ENCODE results near the gene NID1. TPM values are rescaled to one million over a fixed set of nuclear protein-coding genes. Genes with fewer than 3 reads are reported as not detected.
A peak's percentile ranks its signal among the peaks of the same experiment; 100 is the strongest.

Gene NID1
- total and polyA plus RNA-seq, 5 donors: 24.4 to 107 (median 36.6) TPM

DNA sequence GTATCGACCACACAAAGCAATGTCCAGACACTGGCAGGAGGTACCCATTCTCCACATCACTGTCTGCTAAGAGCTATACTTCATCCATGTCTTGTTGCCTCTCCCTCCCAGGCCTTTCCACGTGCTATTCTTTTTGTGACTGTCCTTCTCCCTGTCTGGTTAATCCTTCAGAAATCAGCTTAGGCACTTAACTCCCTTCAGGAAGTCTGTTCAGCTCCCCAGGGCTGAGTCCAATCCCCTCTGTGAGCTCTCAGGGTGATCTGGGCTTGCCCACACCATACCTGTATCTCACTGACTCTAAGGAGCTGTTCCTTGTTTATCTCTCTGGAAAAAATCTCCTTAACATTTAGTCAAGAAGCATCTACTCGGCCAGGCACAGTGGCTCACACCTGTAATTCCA is 69.4 kb downstream of the NID1 start:
- no peaks in the 10 kb centered on the region for H3K4me1 ChIP-seq (ENCODE audit: control insufficient read depth, insufficient read depth, low read length)
- no peaks in the 10 kb centered on the region for H3K9me3 ChIP-seq (ENCODE audit: control insufficient read depth, low read length)
- H3K27ac ChIP-seq (ENCODE audit: low read length): no peak overlapping the region
- no peak overlapping the region for H3K4me3 ChIP-seq (ENCODE audit: low read length)
- H3K27me3 ChIP-seq (ENCODE audit: control insufficient read depth, insufficient read depth): no peaks in the 10 kb centered on the region
- DNase-seq (no peak), ATAC-seq (no peak)
- 92% methylated on average over 3 of the region's 3 CpGs for WGBS
- intact Hi-C loops (cut with DNase I): no loop called here

DNA sequence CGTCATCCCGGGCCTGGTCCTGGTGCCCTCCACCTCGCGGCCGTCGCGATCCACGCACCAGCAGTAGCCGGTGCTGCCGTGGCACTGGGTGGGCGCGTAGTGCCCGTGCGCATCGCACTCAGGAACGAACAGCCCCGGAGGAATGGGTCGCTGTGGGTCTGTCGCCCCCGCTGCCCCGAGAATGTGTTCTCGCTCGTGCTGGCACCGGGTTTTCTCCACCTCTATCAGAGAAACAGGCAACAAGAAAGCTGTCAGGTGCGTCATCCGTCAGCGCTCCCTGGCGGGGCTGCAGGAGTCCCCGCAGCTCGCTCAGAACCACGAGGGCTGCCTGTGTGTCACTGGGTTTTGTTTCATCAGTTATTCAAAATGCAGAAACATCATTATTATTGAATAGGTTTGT is 71.2 kb downstream of the NID1 start:
- Histone ChIP-seq H3K4me1 (ENCODE audit: control insufficient read depth, insufficient read depth, low read length) (no peaks in the 10 kb centered on the region), H3K4me3 (ENCODE audit: low read length) (no peak overlapping the region), H3K9me3 (ENCODE audit: control insufficient read depth, low read length) (no peaks in the 10 kb centered on the region), H3K27ac (ENCODE audit: low read length) (no peak overlapping the region), H3K27me3 (ENCODE audit: control insufficient read depth, insufficient read depth) (no peaks in the 10 kb centered on the region)
- DNase-seq (no peak), ATAC-seq (no peak)
- intact Hi-C loops (cut with DNase I): no loop called here
- 95% methylated on average over 31 of the region's 31 CpGs for WGBS

DNA sequence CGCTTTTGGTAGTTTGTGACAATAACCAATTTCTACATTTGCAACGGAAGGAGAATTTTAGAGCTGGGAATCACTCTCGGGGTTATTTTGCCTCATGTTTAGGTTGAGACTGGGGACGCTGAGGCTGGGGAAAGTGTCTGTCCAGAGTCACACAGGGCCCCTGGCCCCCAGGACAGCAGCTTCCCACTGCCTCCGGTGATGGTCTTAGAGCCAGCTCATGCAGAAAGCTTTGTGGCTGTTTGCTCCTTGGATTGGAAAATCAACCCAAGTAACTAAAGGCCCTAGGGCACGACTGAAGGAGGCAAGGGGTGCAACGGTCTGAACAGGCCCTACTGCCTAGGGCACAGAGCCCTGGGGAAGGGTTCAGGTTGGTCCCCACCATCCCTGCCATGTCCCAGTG is 72.0 kb downstream of the NID1 start:
- 94% methylated on average over 7 of the region's 7 CpGs for WGBS

DNA sequence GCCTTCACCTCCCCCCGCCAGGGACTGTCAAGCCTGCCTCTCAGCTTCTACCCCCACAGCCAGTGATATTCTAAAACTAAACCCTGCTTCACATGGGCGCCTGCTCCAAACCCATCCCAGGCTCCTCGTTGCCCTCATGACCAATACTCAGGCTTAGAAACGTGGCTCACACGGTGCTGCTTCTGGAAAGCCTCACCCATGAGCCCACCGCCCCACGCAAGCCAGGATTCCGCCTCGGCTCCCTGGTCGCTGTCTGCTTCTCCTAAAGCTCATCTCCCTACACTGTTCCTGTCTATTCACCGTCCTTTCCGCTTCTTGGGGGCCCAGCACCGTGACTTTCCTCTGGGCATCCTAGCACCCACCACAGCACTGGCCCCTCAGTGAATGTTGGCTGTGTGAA is 72.5 kb downstream of the NID1 start:
- DNase-seq: no peak
- Histone ChIP-seq H3K27me3 (ENCODE audit: control insufficient read depth, insufficient read depth) (no peaks in the 10 kb centered on the region), H3K4me3 (ENCODE audit: low read length) (no peak overlapping the region), H3K4me1 (ENCODE audit: control insufficient read depth, insufficient read depth, low read length) (no peaks in the 10 kb centered on the region), H3K27ac (ENCODE audit: low read length) (no peak overlapping the region), H3K9me3 (ENCODE audit: control insufficient read depth, low read length) (no peaks in the 10 kb centered on the region)
- no peak for ATAC-seq
- 96% methylated on average over 13 of the region's 13 CpGs for WGBS
- intact Hi-C loops (cut with DNase I): no loop called here

More for the DNA sequence above, 72.0 kb downstream of the NID1 start:
- H3K27ac ChIP-seq (ENCODE audit: low read length): no peak overlapping the region
- no peak for ATAC-seq
- intact Hi-C loops (cut with DNase I): no loop called here
- H3K4me1 ChIP-seq (ENCODE audit: control insufficient read depth, insufficient read depth, low read length): no peaks in the 10 kb centered on the region
- DNase-seq: no peak
- no peaks in the 10 kb centered on the region for H3K9me3 ChIP-seq (ENCODE audit: control insufficient read depth, low read length)
- H3K27me3 ChIP-seq (ENCODE audit: control insufficient read depth, insufficient read depth): no peaks in the 10 kb centered on the region
- no peak overlapping the region for H3K4me3 ChIP-seq (ENCODE audit: low read length)

DNA sequence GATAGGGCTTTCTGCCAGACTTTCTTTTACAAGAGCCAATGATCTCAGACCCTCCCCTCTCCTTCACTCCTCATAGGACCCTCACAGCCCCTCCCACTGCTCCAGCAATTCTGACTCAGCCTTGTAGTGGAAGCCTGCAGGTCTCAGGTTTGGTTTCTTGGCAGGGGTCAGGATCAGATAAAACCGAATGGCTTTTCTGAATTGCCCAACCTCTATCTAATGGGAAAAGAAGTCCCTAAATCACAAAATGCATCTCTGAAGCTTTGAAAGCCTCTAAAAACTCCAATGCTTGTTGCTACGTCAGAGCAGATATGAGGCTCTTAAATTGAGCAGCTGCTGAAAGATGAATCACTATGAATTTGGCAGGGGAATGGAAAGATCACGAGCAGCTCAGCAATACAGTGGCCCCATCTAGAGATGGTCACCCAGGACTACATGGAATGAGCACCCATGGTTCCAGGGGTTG is 74.5 kb downstream of the NID1 start:
- intact Hi-C loops (cut with DNase I): no loop called here
- no peaks in the 10 kb centered on the region for H3K9me3 ChIP-seq (ENCODE audit: control insufficient read depth, low read length)
- no peak overlapping the region for H3K4me3 ChIP-seq (ENCODE audit: low read length)
- peak; percentile 28 to 59 for ATAC-seq
- H3K27ac ChIP-seq (ENCODE audit: low read length): no peak overlapping the region
- H3K4me1 ChIP-seq (ENCODE audit: control insufficient read depth, insufficient read depth, low read length): no peaks in the 10 kb centered on the region
- H3K27me3 ChIP-seq (ENCODE audit: control insufficient read depth, insufficient read depth): no peaks in the 10 kb centered on the region
- WGBS: 64% methylated on average over 3 of the region's 3 CpGs
- DNase-seq: no peak

DNA sequence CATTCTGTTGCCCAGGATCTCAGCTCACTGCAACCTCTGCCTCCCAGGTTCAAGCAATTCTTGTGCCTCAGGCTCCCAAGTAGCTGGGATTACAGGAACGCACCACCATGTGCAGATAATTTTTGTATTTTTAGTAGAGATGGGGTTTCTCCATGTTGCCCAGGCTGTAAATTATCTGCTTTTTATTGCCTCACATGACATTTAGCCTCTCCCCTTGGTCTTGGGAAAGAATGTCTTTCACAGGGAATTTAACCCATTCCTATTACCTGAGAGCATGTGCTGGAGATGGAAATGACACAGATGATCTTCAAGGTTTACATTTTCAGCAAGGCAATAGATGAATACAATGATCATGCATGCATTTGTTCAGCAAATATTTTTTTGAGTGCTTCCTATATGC is 75.8 kb downstream of the NID1 start:
- WGBS: 95% methylated on average over 1 of the region's 1 CpG
- H3K9me3 ChIP-seq (ENCODE audit: control insufficient read depth, low read length): no peaks in the 10 kb centered on the region
- H3K27me3 ChIP-seq (ENCODE audit: control insufficient read depth, insufficient read depth): no peaks in the 10 kb centered on the region
- H3K4me1 ChIP-seq (ENCODE audit: control insufficient read depth, insufficient read depth, low read length): no peaks in the 10 kb centered on the region
- intact Hi-C loops (cut with DNase I): no loop called here
- no peak overlapping the region for H3K27ac ChIP-seq (ENCODE audit: low read length)
- no peak for DNase-seq
- no peak for ATAC-seq
- H3K4me3 ChIP-seq (ENCODE audit: low read length): no peak overlapping the region

DNA sequence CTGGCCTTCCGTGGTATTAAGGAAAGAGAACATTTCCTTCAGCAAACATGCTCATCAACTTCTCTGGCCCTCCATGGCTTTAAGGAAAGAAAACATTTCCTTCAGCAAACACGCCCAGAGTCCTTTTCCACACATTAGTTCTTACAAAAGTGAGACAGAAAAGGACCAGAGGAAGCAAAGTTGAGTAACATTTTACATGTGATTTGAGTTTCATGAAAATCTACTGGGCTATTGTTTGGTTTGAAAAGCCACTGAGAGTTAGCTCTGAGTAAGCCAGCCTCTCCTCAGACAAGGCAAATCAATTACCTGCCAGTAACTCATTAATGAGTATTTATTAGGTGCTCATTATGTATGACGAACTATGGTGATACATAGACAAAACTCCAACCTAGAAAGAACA is 78.0 kb downstream of the NID1 start:
- Histone ChIP-seq H3K4me3 (ENCODE audit: low read length) (no peak overlapping the region), H3K9me3 (ENCODE audit: control insufficient read depth, low read length) (no peaks in the 10 kb centered on the region), H3K4me1 (ENCODE audit: control insufficient read depth, insufficient read depth, low read length) (no peaks in the 10 kb centered on the region), H3K27ac (ENCODE audit: low read length) (no peak overlapping the region), H3K27me3 (ENCODE audit: control insufficient read depth, insufficient read depth) (no peaks in the 10 kb centered on the region)
- WGBS: 75% methylated on average over 3 of the region's 3 CpGs
- DNase-seq (no peak), ATAC-seq (peak in 1 of 2 donors; percentile 17)
- intact Hi-C loops (cut with DNase I): no loop called here

DNA sequence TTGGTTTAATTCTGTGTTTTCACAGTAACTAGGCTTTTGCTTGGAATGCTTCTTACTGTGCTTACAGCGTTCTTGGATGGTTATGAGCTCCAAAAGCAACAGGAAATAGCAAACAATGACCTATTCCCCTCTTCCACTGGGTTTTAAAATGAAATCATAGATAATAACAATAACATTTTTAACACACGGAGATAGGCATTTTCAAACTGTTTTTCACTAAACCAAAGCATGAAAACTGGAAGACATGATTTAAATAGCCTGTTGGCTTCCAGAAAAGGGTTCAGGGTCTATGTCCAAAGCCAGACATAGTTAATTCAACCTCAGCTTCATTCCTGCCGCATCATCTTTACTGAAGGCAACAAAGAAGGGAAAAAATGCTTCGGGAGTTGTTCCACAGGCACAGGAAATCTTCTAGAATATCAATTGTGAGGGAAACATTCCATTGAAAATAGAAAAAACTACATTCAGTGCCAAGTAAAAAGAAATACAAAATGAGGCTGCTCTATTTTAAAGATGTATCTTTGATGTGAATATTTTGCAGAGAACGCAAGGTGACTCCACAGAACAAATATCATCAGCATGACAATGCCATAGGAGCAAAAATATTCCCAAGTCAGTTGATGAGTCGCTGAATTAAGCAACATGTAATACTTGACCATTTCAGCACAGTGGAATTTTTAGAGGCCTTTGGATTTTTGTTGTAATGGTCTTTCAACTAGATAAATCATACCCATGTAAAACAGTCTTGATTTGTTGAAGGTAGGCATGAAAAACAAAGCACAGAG is 80.7 kb downstream of the NID1 start:
- intact Hi-C loops (cut with DNase I): no loop called here
- ATAC-seq (peak; percentile 54 to 71), DNase-seq (no peak)
- Histone ChIP-seq H3K27ac (ENCODE audit: low read length) (peak overlapping the region; percentile 73), H3K9me3 (ENCODE audit: control insufficient read depth, low read length) (no peaks in the 10 kb centered on the region), H3K4me1 (ENCODE audit: control insufficient read depth, insufficient read depth, low read length) (no peaks in the 10 kb centered on the region), H3K4me3 (ENCODE audit: low read length) (no peak overlapping the region), H3K27me3 (ENCODE audit: control insufficient read depth, insufficient read depth) (no peaks in the 10 kb centered on the region)
- 42% methylated on average over 6 of the region's 6 CpGs for WGBS

DNA sequence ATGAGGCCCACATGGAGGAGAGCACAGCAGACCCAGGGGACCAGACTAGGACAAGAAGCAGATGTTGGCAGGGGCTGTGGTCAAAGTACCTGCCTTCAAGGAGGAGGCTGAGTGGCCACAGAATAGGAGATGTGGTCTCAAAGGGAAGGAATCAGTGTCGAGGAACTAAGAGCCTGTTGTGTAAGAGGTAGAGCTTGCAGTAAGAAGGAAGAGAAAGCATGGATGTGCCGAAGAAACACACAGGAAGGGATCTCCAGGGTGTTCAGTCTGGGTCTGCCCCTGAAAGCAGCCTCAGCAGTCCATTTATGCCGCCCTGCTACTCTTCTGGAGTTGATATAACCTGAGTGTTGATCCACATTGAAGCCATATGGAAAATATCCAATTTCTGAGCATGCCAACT is 83.9 kb downstream of the NID1 start:
- WGBS: 81% methylated on average over 3 of the region's 3 CpGs
- Histone ChIP-seq H3K27ac (ENCODE audit: low read length) (no peak overlapping the region), H3K9me3 (ENCODE audit: control insufficient read depth, low read length) (no peaks in the 10 kb centered on the region), H3K27me3 (ENCODE audit: control insufficient read depth, insufficient read depth) (no peaks in the 10 kb centered on the region), H3K4me3 (ENCODE audit: low read length) (no peak overlapping the region), H3K4me1 (ENCODE audit: control insufficient read depth, insufficient read depth, low read length) (no peaks in the 10 kb centered on the region)
- no peak for DNase-seq
- intact Hi-C loops (cut with DNase I): no loop called here
- no peak for ATAC-seq

DNA sequence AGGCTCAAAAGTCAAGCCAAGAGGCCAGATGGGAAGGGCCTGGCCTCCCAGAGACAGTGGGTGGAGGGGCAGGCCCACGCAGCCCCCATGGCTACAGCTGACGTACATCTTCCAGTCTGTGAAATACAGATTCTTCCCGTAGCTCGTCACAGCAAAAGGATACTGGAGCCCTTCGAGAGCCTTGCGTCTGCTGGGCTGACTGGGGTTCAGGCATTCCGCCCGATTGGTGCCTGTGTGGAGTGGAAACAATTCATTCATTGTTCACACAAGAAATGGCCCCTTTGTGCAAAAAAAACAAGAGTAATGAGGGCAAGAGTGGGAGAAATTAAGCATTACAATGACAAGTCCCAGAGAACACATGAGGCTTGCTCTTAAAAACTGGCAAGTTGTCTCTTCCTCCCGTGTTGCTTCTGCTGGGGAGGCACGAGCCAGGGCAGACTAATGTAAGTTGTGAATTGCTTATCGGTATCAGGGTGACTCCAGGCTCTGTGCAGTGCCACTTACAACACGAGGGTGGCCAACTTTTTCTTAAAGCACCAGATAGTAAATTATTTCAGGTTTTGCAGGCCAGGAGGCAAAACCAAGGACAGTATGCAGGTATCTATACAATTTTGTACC is 85.1 kb downstream of the NID1 start:
- WGBS: 74% methylated on average over 12 of the region's 12 CpGs

DNA sequence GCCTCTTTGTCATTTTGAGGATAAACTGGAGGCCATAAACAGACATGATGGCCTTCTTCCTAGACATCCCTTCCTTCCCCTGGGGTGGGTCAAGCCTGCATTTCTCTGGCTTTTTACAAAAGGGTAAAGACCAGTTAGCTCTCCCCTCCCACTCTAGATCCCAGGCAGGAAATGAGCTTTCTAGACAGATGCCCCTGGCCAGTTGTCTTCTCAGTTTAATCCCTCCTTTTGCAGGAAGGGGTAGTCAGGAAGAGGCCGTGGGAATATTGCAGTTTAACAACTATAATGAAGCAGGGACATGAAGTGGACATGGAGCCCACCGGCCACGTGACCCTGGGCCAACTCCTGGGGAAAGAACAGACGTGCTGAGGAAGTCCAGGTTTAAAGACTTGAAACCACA is 85.7 kb downstream of the NID1 start:
- DNase-seq (no peak), ATAC-seq (no peak)
- no peak overlapping the region for H3K4me3 ChIP-seq (ENCODE audit: low read length)
- no peaks in the 10 kb centered on the region for H3K27me3 ChIP-seq (ENCODE audit: control insufficient read depth, insufficient read depth)
- H3K27ac ChIP-seq (ENCODE audit: low read length): no peak overlapping the region
- intact Hi-C loops (cut with DNase I): loop anchor here in 2 of 4 donors (10.0 kb wide), 1 partner anchor 104 kb away; no protein-coding TSS in a partner anchor
- H3K4me1 ChIP-seq (ENCODE audit: control insufficient read depth, insufficient read depth, low read length): no peaks in the 10 kb centered on the region
- WGBS: 79% methylated on average over 4 of the region's 4 CpGs
- H3K9me3 ChIP-seq (ENCODE audit: control insufficient read depth, low read length): no peaks in the 10 kb centered on the region

More for the DNA sequence above, 85.1 kb downstream of the NID1 start:
- DNase-seq: peak in 1 of 3 donors; percentile 68
- peak in 1 of 2 donors; percentile 58 for ATAC-seq
- Histone ChIP-seq H3K4me3 (ENCODE audit: low read length) (no peak overlapping the region), H3K4me1 (ENCODE audit: control insufficient read depth, insufficient read depth, low read length) (no peaks in the 10 kb centered on the region), H3K27ac (ENCODE audit: low read length) (no peak overlapping the region), H3K27me3 (ENCODE audit: control insufficient read depth, insufficient read depth) (no peaks in the 10 kb centered on the region), H3K9me3 (ENCODE audit: control insufficient read depth, low read length) (no peaks in the 10 kb centered on the region)
- intact Hi-C loops (cut with DNase I): loop anchor here in 2 of 4 donors (10.0 kb wide), 1 partner anchor 105 kb away; no protein-coding TSS in a partner anchor

All from right cardiac atrium (tissue), 5 donors.